HG02798 (cell line): ENCODE results near the gene RAPGEF5.

Experiments
- ATAC-seq: cut with Tn5 transposase; IDR thresholded peaks from one replicate; pipeline ENCODE4 v1.9.1; 2021; ENCODE audit warnings: mild to moderate bottlenecking; ENCODE audit not compliant: unreplicated experiment, poor library complexity

The RAPGEF5 gene

DNA sequence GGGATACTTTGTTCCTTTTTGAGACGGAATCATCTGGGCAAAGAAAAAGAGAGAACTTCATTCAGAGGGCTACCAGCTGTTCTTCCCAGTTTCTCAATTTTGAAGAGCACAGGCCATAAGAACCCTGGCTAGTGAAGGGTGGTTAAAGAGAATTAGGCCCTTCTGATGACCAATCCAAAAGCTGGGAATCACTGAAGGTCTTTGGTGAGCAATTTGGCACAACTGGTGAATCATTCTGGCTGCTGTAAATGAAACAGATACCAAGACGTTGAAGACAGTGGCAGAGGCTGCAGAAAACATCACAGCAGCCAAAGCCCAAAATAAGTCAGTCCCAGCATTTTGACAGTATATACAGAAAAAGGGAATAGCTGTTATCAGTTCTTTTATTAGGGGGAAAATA lies 5.1 kb downstream of the RAPGEF5 start:
- no peak for ATAC-seq

DNA sequence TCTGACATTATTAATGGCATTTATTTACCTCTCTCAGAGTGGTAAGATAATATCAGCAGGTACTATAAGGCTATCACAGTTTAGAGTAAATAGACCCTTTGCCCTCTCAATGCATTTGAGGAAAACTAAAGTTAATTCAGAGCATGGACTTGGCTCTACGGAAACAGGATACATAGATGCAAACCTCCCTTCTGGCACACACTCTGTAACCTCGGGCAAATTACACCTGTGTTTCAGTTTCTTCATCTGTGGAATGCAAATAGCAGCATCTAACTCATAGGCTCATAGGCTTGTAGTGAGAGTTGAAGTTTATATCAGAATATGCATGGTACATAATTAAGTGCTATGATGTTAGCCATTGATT lies 5.6 kb downstream of the RAPGEF5 start:
- peak; percentile 88 for ATAC-seq

DNA sequence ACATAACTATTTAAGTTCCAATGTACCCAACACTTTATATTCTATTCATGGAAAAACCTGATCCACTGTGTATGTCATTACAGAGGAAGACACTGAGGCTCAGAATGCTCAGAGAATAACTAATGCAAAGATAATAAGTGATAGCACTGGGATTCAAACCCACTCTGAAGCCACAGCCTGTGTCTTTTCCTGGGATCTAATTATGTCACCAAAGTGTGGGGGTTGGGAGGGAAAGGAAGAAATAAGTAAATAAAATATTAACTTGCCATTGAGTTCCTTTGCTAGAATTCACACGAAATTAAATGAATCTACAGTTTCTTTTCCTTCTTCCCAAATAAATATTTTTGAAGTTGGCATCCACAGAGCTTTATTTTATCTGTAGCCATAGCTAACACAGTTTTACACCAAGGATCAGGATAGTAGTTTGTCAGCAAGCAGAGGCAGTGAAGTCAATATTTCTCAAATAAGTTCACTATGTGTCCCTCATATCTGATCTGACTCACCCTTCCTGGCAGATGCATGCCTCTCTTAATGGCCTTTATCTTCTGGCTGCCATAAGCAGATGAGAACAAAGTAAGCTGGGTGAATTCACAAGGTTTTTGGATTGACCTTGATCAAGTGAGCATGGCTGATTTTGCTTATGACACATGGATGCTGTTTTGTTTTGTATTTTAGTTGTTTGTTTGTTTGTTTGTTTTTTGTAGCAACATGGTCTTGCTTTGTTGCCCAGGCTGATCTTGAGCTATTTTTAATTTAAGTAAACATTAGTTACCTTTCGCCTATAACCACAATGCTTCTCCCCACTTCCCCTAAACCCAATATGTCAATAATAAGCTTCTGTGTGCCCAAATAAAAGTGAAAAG lies 6.3 kb downstream of the RAPGEF5 start:
- ATAC-seq, result peak; percentile 62

GRCh38 chr7:22348379-22348778 lies 8.6 kb downstream of the RAPGEF5 start:
- no peak for ATAC-seq

DNA sequence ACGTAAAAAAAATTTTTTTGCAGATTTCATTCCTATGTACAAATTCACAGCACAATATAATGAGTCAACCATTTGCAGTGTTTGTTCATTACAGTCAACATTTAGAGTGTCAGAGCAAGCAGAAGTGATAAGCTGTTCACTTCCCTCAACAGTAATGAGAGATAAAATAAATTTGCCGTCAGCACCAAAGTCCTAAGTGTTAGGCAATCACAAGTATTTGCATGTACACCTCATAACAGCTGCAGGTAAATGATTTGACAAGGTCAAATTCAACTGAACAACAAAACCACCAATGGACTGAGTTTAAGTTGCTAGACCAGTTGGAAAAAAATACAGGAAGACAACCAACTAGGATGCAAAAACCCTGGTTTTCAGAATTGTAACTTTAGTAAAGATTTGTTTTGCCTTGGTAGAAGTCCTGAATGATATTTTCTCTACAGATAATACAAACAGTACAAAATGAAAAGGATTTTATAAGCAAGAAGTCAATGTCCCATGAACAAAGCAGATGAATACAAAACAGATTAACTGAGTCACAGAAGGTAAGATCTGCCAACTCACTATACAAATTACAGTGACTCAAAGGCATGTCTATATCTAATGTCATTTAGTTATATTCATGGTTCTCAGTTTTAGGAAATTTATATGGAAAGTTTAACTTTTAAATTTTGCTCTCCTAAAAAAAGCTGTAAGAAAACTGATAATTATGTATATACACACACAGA lies 10.4 kb downstream of the RAPGEF5 start:
- no peak for ATAC-seq

DNA sequence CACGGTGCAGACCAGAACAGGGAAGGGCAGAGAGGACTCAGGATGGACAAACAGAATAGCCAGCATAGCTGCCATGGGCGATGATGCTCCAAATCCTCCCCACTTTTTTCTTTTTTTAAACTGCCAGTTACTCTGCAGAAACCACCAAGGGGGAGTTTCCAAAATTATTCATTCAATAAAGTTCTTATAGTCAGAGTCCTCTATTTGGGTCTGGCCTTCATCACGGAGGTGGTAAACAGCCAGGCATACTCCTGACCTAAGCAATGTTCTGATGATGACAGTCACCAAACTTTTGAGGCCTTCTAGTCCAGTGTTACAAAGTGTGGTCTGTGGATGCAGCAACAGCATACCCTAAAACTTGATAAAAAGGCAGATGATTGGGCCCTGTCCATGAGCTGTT lies 12.3 kb downstream of the RAPGEF5 start:
- ATAC-seq, result peak; percentile 33

DNA sequence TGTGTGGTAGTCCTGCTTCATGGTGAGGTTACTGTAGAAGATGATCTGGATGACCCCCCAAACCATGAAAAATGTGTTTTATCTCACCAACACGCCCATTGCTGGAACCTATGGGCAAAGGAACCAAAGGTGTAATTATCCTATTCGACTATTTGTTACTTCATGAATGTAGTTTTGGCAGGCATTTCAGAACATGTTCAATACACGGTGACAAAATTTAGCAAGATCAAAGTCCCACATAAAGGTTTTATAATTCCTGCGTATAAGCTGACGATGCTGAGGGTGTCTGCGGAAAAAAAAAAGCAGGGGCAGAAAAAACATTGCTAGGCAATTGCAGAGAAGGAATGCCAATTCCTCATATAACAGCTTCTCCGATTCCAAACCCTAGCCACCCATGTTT lies 13.3 kb downstream of the RAPGEF5 start:
- ATAC-seq, result no peak

DNA sequence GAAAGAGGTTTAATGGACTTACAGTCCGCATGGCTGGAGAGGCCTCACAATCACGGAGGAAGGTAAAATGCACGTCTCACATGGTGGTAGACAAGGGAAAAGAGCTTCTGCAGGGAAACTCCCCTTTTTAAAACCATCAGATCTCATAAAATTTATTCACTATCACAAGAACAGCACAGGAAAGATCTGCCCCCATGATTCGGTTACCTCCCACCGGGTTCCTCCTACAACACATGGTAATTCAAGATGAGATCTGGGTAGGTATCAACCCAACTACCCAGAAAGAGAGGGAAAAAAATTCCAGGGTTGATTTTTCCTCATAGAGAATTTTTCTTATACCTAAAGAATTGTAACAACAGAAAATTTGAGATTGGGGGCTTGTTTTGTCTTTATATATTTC lies 13.9 kb downstream of the RAPGEF5 start:
- no peak for ATAC-seq

DNA sequence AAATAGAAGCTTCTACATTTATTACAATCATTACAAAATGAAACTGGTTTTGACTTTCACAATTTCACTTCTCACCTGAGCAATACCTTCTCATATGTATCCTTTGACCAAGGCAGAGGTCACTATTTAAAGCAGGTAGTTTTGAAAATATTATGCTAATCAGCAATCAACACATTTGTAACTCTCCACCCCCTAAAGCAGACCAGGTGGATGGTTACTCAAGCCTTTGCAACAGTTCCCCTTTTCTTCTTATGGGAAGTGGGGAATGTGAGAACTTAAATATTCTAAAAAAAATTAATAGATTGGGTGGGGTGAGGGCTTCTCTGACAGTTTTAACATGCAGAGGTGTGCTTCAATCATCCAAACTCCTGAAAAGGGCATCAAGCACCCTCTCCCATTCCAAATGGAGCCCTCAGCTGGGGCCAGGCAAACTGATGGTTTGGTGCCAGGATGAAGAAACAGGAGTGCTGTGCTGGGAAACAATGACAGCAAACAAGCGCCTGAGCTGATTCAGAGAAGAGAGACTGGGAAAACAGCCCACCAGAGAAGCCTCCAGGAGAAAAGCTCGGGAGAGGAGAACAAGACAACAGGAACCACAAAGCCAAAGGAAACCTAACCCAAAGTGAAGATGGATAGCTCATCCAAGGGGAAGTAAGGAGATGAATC lies 17.1 kb downstream of the RAPGEF5 start:
- ATAC-seq, result no peak

DNA sequence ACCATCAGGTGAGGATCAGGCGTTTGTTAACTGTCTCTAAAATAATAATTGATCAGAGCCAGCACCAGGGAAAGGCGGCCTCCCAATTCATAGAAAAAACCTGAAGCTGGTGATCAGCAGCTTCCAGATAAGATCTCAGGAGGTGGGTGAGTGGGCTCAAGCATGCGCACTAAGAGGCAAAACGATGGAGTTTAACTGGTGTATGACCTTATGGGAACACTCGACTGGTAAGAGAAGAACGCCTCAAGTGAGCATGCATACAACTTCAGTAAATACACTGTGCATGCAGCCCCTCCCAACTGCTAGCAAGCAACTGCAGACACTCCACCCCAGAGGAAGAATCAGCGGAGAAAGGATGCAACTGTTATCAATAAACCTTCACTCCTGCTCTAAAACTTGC lies 18.1 kb downstream of the RAPGEF5 start:
- no peak for ATAC-seq

DNA sequence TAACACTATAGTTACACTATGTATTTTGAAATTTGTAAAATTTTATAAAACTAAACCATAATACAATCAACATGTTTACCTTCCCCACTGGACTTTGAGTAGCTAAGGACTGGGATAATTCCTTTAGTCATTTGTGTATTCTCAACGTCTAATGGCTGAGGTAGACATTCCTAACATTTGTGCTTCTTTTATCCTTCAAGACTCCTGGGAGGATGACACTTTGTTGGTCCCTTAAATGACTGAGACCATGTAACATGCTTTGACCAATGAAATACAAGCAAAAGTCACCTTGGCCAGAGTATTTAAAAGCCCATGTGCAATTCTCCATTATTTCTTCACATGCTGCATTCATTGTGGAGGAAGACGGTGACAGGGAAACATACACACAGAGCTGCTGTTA lies 18.5 kb downstream of the RAPGEF5 start:
- ATAC-seq, result no peak

GRCh38 chr7:22333680-22334141 lies 23.2 kb downstream of the RAPGEF5 start:
- ATAC-seq, result no peak

GRCh38 chr7:22332461-22332870 lies 24.5 kb downstream of the RAPGEF5 start:
- no peak for ATAC-seq

GRCh38 chr7:22331704-22332103 lies 25.2 kb downstream of the RAPGEF5 start:
- no peak for ATAC-seq

DNA sequence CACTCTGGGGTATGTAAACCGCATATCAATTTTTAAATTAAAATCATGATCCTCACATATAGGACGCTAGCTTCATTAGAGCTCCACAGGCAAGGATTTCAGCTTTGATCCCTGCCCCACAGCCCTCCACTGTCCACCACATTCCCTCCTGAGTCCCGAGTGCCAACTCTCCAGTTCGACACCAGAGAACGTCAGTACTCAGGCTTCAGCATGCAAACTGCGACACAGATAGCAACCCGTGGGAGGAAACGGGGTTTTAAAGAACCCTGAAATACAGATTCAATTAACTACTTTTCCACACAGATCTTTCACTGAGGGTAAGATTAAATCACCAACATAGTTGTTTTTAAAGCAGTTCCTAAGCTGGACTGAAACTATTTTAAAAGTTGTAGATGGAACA lies 26.1 kb downstream of the RAPGEF5 start:
- no peak for ATAC-seq

GRCh38 chr7:22329816-22330524 lies 27.0 kb downstream of the RAPGEF5 start:
- no peak for ATAC-seq

DNA sequence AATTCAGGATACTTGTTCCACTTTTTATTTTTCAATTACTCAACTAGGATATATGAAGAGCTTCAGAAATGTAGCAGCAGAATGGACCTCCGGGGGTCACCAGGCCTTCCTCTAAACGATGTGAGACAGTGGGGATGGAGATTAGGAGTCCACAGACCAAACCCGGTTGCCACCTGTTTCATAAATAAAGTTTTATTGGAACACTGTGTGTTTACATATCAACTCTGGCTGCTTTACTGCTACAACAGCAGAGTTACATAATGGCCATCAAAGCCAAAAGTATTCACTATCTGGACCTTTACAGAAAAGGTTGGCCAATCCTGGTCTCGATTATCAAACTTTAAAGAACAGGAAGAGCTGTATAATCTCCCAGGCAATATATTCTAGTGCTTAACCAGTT lies 30.8 kb downstream of the RAPGEF5 start:
- no peak for ATAC-seq

- no peak for ATAC-seq
Observed at GRCh38 chr7:22325671-22326070, 31.3 kb downstream of the RAPGEF5 start.

GRCh38 chr7:22323714-22324113 lies 33.2 kb downstream of the RAPGEF5 start:
- ATAC-seq, result no peak

DNA sequence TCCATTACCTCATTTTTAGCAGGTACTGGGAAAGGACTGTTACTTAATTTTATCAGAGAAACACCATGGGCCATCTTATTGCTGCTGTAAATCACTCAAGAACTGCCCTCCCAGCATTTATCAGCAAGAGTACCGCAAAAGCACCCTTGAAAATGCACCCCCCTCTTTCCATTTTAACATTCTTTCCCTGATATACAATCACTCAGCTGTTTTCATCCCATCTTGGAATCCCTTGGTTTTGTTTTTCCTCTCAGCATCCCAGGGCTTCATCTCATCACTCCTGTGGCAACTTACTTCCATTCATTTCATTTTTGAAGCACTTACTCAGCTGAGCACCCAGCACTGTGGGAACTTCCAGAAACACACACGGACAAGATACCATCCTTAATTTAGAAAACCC lies 36.5 kb downstream of the RAPGEF5 start:
- ATAC-seq, result no peak
